GM13977 (cell line): ENCODE data around the gene PRXL2B.

Experiments used
- DNase-seq: peaks from one replicate; pipeline ENCODE4 v3.0.0; 2012; ENCODE audit warnings: low spot score
- in situ Hi-C: fragments of 300-500 bp; cut with MboI; formaldehyde crosslinking; loops from one replicate; pipeline ENCODE4 v1.12.0; 2022; ENCODE audit warnings: low sequenced_read_pairs, low pct_unique_long_range_greater_than_20kb, mixed read lengths, inconsistent platforms; ENCODE audit not compliant: unreplicated experiment
- TF ChIP-seq, protein P1 (sequence below): IDR thresholded peaks from 2 replicates; pipeline ENCODE4 v1.5.1; 2012; ENCODE audit warnings: mild to moderate bottlenecking, control low read depth; ENCODE audit not compliant: insufficient read depth; ENCODE audit errors: extremely low read depth, missing control alignments

PRXL2B gene

DNA sequence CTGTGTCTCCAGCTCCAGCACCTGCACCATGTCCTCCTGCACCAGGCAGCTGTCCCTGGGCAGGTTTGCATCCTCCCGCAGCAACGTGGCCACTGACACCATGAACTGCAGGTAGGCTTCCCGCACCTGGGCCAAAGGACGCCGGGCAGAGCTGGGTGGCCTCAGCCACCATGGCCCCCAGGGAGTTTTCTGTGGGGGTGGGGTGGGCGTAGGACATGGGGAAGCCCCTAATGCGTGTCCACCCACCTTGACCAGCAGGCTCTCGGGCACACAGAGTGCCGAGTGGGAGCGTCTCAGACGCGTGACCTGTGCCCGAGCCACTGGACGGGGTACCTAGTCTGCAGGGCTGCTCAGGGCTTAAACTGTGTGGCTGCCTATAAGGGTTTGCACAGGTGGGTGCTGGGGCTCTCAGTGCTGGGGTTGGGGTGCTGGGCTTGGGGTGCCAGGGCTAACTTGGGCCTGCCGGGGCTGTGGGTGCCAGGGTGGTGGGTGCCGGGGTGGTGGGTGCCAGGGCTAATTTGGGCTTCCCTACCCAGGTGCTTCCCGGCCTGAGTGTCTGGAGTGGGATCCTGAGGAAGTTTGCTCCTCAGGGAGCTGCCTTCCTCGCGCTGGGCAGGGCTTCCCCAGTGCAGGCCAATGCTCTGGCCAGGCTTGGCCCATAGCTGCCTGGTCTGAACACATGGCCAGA, 17.7 kb downstream of the PRXL2B start:
- no peak for DNase-seq
- TF ChIP-seq, protein P1, sequence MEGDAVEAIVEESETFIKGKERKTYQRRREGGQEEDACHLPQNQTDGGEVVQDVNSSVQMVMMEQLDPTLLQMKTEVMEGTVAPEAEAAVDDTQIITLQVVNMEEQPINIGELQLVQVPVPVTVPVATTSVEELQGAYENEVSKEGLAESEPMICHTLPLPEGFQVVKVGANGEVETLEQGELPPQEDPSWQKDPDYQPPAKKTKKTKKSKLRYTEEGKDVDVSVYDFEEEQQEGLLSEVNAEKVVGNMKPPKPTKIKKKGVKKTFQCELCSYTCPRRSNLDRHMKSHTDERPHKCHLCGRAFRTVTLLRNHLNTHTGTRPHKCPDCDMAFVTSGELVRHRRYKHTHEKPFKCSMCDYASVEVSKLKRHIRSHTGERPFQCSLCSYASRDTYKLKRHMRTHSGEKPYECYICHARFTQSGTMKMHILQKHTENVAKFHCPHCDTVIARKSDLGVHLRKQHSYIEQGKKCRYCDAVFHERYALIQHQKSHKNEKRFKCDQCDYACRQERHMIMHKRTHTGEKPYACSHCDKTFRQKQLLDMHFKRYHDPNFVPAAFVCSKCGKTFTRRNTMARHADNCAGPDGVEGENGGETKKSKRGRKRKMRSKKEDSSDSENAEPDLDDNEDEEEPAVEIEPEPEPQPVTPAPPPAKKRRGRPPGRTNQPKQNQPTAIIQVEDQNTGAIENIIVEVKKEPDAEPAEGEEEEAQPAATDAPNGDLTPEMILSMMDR, result no peak
- in situ Hi-C loops, result no loop called here

DNA sequence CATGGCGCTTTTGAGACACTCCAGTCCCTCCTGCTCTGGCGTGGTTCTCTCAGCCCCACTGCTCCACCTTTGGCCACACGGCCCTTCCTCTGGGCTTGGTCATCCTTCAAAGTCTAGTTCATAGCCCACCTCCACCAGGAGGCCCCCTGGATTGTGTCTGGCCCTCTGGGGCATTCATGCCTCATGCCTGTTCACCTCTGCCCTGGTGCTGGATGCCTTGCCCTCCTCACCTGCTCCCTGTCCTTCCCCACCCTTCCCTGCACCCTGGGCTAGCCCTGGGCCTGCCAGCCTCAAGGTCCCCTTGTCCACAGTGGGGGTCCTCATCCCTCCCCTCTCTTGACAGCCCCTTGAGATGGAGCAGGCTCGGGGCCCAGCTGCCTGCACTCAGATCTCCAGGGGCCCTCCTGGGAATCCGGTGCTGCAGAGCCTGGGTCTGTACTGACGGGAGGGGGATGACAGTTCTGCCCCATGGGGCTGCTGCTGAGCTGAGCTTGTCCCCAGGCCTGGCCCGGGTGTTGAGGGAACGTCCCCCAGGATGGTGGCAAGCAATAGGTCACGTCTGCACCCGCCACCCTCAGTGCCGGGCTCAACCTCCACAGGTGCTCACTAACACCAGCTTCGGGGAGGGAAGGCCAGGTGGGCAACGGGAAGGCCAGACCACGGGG, 18.4 kb downstream of the PRXL2B start:
- in situ Hi-C loops, result no loop called here
- DNase-seq, result no peak
- TF ChIP-seq, protein P1, result no peak

DNA sequence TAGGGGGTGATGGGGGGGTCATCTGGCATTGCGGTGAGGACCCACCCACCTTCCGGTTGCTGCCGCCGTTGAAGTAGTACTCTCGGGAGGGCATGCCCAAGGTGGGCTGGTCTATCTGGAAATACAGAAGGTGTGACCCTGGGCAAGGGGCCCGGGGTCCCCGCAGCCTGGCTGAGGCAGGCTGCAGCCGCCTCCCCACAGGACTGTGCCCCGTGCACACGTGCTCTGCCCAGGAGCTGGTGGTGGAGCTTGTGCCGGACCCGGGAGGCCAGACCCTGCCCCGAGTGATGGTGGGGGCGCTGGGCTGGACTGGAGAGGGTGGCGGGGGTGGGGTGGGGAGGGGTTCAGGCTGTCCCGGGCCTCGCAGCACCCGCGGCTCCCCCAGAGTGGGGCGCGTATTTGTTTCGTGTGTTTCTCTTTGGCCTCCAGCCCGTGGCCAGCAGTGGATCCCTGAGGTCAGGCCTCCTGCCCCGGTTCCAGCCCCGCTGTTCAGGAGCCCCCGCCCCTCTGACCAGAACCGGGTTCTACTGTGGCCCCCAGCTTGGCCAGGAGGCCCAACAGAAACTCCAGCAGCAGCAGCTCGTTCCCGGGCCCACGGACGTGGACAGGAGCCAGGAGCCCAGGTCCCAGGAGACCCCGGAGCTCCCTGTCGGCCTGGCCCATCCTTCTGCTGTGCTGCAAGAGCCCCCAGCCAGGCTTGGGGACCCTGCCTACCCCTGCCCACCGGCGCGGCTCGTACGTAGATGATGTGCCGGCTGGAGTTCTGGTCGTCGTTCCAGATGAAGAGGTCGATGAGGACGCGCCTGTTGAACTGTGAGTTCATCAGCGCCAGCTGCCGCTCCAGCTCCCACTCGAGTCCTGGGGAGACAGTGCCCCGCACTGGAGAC, 19.2 kb downstream of the PRXL2B start:
- in situ Hi-C loops, result no loop called here
- DNase-seq, result no peak
- TF ChIP-seq, protein P1, result no peak

DNA sequence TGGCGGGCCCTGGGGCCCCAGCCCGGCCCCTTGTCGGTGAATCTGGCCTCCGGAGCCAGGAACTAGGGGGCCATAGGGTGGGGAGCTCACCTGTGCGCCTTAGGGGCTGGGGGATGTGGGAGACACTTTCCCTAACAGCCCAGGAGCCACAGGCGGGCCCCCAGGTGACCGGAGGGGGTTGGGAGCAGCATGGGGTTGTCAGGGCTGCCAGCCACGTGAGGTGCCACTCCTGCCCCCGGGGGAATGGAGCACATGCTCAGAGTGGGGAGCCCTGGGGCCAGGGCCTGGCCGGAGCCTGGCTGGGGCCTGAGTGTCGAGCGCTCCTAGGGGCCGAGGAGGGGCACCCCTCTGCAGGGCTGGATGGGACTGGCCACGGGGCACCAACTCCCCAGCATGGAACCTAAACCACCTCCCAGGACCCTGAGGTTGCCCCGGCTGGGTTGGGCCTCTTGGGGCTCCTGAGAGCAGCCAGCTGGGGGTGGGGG, 19.9 kb downstream of the PRXL2B start:
- in situ Hi-C loops, result no loop called here
- DNase-seq, result no peak

DNA sequence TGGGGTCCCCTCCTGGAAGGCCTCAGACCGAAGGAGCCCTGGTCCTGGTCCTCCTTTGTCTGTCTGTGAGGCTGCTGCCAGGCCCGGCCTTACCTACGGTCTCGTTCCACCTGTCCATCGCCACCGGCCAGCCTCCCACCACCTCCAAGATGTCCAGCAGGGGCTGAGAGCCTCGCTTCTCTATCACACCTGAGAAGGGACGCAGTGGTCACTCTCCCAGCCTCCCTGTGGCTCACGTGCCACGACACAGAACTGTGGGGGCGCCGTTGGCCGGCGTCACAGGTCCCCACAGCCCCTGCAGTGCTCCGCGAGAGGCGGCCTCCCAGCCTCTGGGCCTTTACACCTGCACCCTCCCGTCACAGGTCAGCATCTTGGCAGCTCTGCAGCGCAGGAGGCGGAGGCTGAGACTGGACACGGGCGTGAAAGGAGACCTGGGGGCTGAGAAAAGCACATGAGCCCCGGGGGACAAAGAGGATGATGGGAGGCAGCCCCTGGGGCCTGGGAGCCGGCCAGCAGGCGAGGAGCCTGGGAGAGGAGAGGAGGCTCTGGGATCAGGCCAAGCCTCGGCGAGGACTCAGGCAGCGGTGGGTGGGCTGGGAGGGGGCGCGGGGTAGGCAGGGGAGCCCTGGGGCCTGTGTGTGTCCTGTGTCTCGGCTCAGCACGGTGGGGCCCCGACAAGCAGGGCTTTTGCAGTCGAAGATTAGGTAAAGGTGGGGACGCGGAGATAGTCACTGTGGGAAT, 20.5 kb downstream of the PRXL2B start:
- in situ Hi-C loops, result no loop called here
- no peak for DNase-seq
- TF ChIP-seq, protein P1, result no peak

More for the DNA sequence above, 19.9 kb downstream of the PRXL2B start:
- TF ChIP-seq, protein P1, result no peak

DNA sequence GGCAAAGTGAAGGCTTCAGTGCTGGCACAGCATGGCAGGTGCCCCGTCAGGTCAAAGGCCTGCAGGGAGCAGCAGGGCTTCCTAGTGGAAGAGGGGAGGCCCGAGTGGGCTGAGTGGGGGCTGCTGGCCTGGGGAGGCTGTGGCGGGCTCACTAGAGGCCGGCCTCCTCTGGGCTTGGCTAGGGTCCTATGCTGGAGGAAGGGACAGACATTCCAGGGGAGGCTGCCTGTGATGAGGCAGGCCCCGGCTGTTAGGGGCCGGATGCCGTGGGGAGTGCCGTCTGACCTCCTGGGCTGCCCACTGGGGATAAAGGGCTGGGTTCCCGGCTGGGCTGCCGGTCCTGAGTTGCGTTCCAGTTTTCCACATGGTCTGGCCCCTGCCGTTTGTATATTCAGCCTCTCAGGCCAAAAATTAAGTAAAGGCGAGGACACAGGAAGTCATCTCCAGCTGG, 21.1 kb downstream of the PRXL2B start:
- in situ Hi-C loops, result no loop called here

More for the DNA sequence above, 21.1 kb downstream of the PRXL2B start:
- TF ChIP-seq, protein P1, result no peak
- no peak for DNase-seq
